Renal cortex interstitium (tissue), 11 donors: Measurements from ENCODE around the gene KIAA0930. TPM values are rescaled to one million over a fixed set of nuclear protein-coding genes. Genes with fewer than 3 reads are reported as not detected.

Experiments
- DNase-seq, 11 donors: peaks; one replicate each; pipeline ENCODE4 v3.0.0-alpha.2; 2013; ENCODE audit warnings: low read depth in 9 of 11, low spot score in 4 of 11; ENCODE audit errors: extremely low read depth in 1 of 11
- polyA plus RNA-seq, 3 donors: library from polyadenylated mRNA; unstranded; fragments of 120-200 nt; gene quantifications; one replicate each; pipeline ENCODE4 v1.2.1, GENCODE V29; 2013; ENCODE audit not compliant: insufficient read length in 3 of 3

Gene KIAA0930
- polyA plus RNA-seq, 3 donors = 20.3 to 30.6 (median 23.4) TPM

DNA sequence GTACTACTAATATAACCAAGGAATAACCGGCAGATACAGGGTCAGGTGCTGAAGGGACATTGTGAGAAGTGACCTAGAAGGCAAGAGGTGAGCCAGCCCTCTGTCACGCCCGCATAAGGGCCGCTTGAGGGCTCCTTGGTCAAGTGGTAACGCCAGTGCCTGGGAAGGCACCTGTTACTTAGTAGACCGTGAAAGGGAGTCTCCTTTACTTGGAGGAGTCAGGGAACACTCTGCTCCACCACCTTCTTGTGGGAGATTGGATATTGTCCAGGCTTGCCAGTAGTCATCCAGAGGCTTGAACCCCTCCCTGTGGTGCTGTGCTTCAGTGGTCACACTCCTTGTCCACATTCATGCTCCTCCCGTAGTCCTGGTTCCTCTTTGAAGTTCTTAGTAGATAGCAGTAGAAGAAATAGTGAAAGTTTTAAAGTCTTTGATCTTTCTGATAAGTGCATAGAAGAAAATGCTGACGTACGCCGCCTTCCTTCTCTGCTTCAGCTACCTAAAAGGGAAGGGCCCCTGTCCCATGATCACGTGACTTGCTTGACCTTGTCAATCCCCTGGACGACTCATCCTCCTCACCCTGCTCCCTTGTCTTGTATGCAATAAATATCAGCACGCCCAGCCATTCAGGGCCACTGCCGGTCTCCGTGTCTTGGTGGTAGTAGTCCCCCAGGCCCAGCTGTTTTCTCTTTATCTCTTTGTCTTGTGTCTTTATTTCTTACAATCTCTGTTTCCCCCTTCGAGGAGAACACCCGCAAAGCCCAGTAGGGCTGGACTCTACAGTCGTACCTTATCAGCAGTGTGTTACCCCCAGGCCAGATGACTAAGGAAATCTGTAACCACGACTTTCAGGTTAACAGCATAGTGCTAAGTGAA is 70.9 kb downstream of the KIAA0930 start:
- DNase-seq = no peak

DNA sequence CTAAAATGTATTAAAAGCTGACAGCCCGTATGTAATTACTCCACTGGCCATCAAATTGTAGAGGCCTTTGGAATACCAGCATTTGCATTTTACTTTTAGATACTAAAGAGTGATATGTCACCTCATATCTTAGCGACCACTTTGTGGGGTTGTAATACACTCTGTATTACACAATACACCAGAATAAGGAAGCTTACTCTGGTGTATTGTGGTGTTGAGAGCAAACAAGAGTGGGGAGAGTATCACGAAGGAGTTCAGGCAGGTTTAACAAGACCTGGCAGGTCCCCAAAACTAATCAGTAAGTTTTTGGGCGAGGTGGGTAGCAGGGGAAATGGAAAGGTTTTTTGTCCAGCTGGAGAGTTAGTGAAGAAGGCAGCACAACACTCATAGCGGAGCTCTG is 73.8 kb downstream of the KIAA0930 start:
- DNase-seq = no peak

DNA sequence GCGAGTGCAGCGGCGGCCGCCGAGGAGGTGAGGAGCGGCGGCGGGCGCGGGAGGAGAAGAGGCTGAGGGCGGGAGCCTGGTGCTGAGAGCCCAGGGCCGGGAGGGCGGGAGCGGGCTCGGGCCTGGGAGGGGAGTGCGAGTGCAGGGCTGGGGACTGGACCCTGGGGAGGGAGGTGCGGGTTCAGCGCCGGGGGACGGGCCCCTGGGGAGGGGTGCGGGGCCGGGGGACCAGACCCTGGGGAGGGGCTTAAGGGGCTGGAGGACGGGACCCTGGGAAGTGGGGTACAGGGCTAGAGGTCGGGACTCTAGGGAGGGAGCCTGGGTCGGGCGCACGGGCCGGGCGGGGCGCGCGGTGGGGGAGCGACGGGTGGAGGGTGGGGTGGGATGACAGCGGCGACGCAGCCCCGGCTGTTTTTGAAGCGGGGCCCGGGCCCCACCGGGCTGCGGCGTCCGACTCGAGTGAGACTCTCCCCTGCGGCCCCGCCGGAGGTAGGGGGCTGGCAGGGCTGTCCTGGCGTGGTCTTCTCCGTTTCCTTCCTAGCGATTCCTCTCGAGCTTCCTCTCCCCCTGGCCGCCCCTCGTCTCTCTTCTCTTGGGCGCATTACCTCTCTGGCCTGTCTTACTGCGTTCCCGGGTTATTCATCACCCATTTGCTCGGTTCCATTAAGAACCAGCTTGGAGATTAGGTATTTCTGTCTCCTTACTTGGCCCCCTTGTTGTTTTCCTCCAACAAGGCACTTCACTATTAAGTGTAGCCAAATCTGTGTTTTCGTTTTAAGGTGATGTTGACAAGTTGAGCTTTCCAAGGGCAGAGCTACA is 76.2 kb downstream of the KIAA0930 start:
- DNase-seq = peak in 1 of 11 donors; percentile 12

DNA sequence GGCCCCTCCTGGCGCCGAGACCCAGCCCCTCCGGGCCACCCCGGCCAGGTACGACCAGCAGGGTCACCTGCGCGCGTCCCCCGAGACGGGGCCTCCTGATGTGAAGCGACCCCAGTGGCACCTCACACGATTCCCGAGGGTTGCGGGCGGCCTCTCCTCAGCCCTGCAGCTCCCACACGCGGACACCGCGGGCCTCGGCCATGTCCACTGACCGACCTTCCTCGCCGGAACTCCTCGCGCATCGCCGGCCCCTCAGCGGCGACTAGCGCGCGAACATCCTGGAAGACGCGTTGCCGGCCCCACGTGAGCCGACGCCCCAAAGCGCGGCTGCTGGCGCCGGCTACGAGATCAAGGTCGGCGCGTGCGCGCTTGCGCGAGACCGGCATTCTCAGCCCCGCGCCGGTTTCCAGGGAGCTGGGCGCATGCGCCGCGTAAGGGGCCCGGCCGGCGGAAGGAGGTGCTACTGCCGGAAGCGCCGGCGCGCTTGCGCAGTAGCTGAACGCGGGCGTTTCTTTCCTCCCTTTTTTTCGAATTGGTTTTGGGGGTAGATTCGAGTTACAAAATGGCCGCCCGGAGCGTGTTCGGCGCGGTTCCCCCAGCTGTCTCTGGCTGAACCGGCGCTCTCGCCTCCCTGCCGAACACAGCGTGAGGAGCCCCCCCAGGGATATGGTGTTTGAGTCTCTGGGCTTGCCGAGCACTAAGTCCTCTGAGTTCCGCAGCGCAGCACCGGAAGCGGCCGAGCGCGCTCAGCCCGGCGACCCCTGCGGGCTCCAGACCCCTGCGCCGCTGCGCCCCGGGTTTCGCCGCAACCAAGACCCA is 77.0 kb downstream of the KIAA0930 start, which contains the start of gene NUP50:
NUP50 (plus strand) TSS at position 475 of the 819 bp plus-strand sequence. CDS start 4,253 bp downstream, outside the sequence.
- peak; percentile 88 to 96 (median 94) for DNase-seq

DNA sequence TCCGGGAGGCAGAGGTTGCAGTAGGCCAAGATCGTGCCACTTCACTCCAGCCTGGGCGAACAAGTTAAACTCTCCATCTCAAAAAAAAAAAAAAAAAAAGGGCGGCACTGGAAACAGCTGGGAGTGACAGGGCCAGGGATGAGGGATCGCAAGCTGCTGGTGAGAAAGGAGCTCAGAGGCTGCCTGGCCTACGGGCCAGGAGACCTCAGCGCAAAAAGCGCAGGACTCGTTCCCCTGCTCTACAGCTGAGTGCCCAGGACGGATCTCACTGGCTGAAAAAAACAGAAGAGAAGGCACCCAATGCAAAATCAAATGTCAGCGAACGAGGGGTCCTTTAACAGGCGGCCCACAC is 77.6 kb downstream of the KIAA0930 start:
- DNase-seq = no peak

DNA sequence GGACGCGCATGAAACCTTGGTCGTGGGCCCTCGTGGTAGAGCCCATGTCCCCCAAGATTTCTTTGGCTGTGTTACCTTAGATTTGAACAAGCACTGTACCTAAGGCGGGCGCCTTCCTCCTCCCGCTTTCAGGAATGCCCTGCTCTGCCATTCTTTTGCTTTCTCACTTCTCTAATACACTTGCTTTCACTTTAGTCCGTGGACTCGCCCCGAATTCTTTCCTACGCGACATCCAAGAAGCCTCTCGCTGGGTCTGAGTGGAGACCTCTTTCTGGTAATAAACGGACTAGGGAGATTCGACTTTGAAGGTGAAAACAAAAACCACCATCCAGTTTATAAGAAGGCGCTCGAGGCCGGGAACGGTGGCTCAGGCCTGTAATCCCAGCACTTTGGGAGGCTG is 78.2 kb downstream of the KIAA0930 start:
- DNase-seq = no peak

DNA sequence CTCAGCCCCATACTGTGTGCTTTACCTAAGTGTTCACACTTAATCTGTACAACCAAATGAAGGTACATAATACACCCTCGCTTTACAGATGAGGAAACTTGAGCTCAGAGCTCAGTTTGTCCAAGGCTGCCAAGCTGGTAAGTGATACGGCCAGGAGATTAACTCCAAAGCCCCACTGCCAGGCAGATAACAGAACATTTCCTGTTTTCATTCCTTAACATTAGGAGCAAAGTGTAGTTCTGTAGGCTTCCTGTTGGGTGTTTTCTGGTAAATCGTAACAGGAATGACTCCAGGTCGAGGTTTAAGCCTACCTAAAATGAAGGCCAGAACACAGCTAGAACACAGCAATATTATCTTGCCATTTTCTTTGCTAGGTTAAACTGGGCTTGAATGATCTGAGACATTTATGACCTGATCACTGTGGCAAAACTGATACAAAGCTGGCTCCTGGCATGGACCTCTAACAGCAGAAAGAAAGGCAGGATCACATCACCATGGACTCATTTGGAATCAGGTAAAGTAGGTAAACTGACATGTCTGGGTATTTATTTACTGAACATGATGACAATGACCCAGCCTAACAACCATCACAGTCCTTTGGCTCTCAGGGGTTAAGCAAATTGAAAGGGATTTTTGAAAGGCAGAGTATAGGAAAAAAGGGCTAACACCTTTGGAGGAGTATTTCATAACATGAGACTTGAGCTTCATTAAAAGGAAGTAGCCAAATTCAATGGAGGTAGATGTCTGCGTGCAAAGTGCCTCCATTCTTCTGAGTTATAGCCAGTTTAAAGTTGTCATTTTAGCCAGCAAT is 80.8 kb downstream of the KIAA0930 start:
- DNase-seq = no peak

DNA sequence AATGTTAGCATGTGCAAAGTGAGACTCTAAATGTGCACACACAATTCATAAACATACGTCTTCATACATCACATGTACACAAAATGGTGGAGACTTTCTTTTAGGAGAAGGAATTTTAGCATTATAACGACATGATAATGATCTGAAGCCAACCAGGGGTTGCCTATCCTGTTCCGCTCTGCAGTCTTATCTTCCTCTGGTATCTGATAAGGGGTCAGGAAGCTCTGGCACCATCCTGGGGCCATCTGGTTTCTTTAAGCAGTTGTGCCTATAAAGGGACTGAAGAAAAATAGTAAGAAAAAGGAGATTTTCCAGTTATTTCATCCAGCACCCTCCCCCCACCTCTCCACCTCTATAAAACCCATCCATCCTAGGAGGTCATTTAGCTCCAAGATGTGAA is 82.8 kb downstream of the KIAA0930 start:
- DNase-seq = no peak

DNA sequence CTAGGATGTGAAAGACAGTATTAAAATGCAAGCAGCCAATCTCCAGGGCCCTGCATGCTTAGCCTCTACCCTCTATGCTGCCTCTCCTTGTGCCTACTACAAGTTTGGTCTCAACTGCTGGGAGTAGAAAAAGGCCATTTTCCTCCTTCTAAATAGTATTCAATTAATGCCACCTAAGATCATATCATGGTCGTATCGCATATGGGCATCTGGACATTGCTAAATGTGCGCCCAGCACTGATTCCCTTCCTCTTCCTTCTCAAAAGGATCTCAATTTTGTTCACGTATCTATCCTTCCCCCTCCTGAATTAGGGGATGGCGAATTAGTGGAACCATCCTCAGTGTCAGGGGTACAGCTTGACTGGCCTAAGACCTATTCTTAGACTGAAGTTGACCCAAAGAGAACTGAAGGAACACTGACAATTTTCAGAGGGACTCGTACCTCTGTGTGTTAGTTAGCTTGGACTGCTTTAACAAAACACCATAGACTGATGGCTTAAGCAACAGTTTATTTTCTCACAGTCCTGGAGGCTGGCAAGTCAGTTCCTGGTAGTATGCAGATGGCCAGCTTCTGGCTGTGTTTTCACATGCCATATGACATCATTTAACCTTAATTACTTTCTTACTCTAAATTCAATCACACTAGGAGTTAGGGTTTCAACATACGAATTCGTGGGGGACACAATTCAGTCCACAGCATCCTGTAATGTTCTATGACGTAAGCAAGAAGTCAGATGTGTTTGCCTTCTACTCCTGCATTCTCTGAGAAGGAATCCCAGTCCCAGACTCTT is 85.4 kb downstream of the KIAA0930 start:
- no peak for DNase-seq

DNA sequence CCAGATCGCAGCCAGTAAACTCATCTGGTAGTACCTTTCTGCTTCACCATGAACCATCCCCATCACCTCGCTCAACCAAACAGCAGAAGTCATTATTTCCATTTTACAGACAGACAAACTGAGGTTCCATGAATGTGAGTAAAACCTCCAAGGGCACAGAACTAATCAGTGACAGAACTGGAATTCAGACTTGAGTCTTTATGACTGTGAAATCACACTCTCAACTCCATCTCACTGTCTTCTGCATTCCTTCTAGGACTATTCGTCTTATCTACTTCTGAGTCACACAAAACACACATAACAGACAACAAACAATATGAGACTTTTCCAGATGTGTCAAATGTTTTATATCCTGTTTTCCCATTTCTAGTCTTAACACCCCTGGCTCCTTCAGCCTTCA is 86.3 kb downstream of the KIAA0930 start:
- no peak for DNase-seq

DNA sequence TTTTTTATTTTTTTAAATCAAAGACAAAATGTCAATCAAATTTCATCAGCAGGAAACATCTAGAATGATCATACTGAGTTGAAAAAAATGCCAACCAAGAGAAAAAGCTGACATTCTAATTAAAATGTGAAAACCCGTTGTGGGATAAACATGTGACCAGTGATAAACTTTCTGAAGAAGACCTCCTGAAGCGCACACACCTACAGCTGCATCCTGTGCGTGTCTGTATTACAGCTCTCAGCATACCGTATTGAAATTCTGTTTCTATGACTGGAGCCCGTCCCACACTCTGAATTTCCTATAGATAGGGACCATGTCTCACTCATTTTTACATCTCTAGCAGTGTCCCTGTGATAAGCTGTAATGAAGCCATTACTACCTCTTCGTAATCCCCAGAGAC is 89.2 kb downstream of the KIAA0930 start:
- DNase-seq = no peak

DNA sequence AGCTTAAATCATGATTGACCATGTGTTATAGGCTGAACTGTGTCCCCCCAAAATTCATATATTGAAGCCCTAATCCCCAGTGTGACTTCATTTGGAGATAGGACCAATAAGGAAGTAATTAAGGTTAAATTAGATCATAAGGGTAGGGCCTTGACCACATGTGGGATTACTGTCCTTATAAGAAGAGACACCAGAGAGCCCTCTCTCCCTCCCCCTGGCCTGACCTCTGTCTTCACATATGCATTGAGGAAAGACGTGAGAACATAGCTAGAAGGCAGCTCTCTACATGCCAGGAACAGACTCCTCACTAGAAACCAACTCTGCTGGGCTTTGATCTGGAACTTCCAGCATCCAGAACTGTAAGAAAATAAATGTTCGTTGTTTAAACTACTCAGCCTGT is 90.6 kb downstream of the KIAA0930 start:
- no peak for DNase-seq

DNA sequence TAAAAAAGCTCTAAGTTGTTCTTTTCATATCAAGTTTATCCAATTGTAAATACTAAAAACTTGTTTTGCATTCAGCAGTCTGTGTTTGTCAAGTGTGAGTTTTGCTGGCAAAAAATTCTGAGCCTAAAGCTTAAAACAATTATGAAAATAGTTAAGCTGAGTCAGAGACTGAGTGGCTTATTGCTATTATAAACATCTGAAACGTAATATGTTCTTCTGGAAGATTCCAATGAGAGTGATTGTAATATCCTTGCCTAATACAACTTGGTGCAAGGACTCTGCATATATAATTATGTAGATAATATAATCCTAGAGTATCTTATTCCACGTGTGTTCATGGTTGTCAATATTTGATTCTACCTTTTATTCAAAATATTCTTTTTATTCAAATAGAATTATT is 91.0 kb downstream of the KIAA0930 start:
- no peak for DNase-seq

DNA sequence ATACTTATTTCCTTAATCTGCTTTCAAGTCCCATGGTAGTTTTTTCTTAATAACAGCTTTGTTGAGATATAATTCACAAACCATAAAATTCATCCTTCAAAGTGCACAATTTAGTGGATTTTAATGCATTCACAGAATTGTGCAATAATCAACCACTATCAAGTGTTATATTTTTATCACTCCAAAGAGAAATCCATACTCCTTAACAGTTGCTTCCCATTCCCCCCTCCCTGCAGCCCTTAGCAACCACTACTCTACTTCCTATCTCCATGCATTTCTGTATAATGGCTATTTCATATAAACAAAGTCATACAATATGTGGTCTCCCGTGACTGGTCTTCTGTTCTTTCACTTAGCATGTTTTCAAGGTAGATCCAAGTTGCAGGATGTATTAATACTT is 95.8 kb downstream of the KIAA0930 start:
- no peak for DNase-seq

DNA sequence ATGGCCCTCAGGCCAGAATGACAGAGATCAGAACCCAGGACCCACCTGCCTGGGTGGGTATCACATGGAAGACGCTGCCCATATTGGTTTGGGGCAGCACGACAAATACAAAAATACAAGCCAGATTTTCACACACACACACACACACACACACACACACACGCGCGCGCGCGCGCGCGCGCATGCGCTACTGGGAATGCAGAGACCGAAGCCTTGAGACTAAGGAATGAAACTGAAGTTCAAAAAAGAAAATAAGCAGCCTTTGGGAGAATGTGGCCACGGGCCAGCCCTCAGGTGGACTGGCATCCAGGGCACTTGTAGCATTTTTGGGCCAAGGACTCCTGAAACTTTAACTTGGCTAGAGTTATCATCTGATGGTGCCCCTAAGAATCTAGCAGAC is 98.3 kb downstream of the KIAA0930 start:
- no peak for DNase-seq
